Hypothalamus (tissue), 51 donors: Measurements from ENCODE around the gene INCENP.
A peak's percentile ranks its signal among the peaks of the same experiment; 100 is the strongest.
"Not testable (repeated sequence)": the region's sequence is repeated elsewhere in the genome, so short reads cannot be mapped to it uniquely, and the experiment has no call there.

ENCODE experiments used
- DNase-seq, 51 donors: peaks; one replicate each; lab custom pipeline; 2025; lab: John Stamatoyannopoulos, UW

INCENP gene

DNA sequence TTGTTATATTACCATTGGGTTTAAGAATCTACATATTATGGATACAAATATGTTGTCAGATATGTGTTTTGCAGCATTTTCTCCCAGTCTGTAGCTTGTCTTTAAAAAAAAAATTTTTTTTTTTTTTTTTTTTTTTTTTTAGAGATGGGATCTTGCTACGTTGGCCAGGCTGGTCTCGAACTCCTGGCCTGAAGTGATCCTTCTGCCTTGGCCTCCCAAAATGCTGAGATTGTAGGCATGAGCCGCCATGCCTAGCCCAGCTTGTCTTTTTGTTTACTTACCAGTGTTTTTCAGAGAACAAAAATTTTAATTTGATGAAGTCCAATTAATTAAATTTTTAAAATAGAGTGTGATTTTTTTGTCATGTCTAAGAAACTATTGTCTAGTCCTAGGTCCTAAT, 29.8 kb downstream of the INCENP start:
- no peak for DNase-seq

GRCh38 chr11:62157603-62158002, 33.8 kb downstream of the INCENP start:
- DNase-seq, result no peak

- DNase-seq, result no peak
Observed at GRCh38 chr11:62166371-62166770, 42.6 kb downstream of the INCENP start.

DNA sequence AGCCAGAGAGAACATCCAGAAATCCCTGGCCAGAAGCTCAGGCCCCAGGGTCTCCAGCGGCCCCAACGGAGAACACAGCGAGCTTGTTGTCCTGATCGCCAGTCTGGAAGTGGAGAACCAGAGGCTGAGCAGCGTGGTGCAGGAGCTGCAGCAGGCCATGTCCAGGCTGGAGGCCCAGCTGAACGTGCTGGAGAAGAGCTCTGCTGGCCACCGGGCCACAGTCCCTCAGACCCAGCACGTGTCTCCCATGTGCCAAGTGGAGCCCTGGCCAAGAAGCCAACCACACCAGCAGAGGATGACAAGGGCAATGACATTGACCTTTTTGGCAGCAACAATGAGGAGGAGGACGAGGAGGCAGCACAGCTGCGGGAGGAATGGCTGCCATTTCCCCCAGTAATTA, 45.6 kb downstream of the INCENP start:
- no peak for DNase-seq

- DNase-seq, result no peak
Observed at GRCh38 chr11:62169935-62170334, 46.1 kb downstream of the INCENP start.

- DNase-seq, result peak in 41 of 51 donors; percentile 9 to 86 (median 46)
Observed at GRCh38 chr11:62171261-62171723, 47.5 kb downstream of the INCENP start.

DNA sequence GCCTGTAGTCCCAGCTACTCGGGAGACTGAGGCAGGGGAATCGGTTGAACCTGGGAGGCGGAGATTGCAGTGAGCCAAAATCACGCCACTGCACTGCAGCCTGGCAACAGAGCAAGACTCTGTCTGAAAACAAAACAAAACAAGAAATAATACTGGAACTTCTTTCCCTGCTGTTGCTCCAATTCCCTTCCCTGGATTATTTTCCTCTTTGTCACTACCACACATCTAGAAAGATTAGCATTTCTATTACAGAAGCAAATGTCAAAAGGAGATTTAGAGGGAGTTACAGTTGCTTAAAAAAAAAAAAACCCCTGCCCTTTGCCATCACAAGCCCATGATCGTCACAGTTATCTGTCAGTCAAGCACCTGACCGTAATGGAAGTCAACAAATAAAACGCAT, 48.5 kb downstream of the INCENP start:
- no peak for DNase-seq

DNA sequence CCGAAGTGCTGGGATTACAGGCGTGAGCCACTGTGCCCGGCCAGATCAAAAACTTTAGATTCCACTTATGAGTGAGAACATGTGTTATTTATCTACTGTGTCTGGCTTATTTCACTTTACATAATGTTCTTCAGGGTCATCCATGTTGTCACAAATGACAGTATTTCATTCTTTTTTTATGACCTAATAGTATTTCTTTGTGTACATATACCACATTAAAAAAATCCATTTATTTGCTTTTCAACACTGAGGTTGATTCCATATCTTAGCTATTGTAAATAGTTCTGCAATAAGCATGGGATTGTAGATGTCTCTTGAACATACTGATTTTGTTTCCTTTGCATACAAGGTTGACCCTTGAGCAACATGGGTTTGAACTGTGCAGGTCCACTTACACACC, 53.0 kb downstream of the INCENP start:
- DNase-seq, result no peak

- no peak for DNase-seq
Observed at GRCh38 chr11:62179995-62180394, 56.2 kb downstream of the INCENP start.

DNA sequence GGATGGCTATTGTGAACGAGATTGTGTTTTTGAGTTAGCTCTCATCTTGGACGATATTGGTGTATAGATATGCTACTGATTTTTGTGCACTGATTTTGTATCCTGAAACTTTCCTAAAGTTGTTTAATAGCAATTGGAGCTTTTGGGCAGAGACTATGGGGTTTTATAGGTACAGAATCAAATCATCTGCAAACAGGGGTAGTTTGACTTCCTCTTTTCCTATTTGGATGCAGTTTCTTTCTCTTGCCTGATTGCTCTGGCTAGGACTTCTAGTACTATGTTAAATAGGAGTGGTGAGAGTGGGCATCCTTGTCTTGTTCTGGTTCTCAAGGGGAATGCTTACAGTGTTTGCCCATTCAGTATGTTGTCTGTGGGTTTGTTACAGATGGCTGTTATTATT, 57.3 kb downstream of the INCENP start:
- DNase-seq, result no peak

GRCh38 chr11:62182147-62182891, 58.5 kb downstream of the INCENP start:
- no peak for DNase-seq

- DNase-seq, result no peak
Observed at GRCh38 chr11:62186195-62186594, 62.4 kb downstream of the INCENP start.

DNA sequence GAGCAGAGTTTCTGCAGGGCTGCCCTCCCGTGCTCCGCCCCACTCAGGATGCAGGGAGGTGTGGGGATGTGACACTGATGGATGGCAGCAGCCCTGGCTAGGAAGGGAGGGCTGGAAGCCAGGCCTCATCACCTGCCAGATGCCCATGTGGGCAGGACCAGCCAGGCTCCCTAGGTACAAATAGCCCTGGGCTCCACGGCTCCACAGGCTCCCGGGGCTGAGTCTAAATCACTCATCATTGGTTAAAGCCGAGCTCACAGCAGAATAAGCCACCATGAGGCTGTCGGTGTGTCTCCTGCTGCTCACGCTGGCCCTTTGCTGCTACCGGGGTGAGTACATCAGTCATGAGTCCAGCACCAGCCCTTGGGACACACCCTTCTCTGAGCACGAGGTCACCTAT, 66.2 kb downstream of the INCENP start, which contains the start of gene SCGB1D1:
Gene SCGB1D1 (plus strand): TSS at position 206 of the 400 bp plus-strand sequence. CDS start 69 bp downstream, at position 275.
- no peak for DNase-seq

DNA sequence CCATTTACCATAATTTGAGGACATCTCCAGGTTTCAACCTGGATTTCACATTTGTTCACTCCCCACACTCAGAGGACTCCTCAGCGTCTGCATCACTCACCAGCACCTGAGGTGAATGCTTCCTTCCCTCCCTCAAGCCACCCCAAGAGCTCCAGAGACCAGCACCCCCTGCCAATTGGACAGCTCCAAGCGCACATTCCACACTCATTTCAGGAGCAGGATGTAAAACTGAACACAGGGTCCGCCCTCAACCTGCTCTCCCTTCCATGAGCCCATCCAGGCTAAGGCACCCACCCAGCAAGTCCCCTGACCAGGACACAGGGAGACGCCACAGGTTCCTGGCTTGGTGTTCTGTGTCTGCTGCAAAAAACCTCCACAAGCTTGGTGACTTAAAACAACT, 70.1 kb downstream of the INCENP start:
- no peak for DNase-seq

GRCh38 chr11:62195010-62195409, 71.2 kb downstream of the INCENP start:
- not testable (repeated sequence) for DNase-seq

DNA sequence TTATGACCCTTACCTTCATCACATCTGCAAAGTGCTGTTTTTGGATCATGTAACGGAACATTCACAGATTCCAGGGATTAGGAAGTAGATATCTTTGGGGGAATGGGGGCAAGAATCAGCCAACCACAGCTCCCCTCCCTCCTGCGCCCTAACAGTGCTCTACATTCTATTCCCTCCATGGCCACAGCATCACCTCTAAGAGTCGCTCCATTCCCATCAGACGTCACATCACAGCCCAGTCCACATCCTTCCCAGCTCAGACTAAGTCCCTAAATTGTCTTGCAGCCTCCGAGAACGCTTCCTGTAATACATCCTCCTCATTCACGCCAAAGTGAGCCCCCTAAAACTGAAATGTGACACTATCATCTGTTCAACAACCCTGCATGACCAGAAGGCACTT, 72.1 kb downstream of the INCENP start:
- no peak for DNase-seq

DNA sequence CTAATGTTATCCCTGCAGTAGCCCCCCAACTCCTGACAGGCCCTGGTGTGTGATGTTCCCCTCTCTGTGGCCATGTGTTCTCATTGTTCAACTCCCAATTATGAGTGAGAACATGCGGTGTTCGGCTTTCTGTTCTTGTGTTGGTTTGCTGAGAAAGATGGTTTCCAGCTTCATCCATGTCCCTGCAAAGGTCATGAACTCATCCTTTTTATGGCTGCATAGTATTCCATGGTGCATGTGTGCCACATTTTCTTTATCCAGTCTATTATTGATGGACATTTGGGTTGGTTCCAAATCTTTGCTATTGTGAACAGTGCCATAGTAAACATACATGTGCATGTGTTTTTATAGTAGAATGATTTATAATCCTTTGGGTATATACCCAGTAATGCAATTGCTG, 73.6 kb downstream of the INCENP start:
- not testable (repeated sequence) for DNase-seq

DNA sequence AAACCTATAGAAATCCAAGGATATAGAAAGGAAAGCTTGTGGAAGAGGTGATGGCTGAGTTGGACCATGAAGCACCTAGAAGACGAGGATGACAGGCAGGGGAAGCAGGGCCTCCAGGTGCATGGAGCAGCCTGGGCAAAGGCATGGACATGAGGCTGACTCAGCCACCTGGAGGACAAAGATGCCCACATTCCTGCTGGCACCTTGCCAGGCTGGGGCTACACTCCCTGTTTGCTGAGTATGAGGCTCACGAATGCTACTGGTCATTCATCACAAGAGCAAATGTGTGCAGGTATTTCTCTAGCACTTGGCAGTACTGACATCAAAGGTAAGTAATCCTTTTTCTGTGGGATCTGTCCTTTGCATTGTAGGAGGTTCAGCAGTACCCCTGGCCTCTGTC, 77.6 kb downstream of the INCENP start:
- no peak for DNase-seq
